Activated naive CD8-positive, alpha-beta T cell treated with anti-CD3 and anti-CD28 coated beads, Interleukin-2, amount 50 U/mL, for 24 hours (primary cell): ENCODE measurements around the gene CANT1.
"Not testable (repeated sequence)": the region's sequence is repeated elsewhere in the genome, so short reads cannot be mapped to it uniquely, and the experiment has no call there.

ENCODE experiments used
- ATAC-seq: fragments of 150-1000 bp; cut with Tn5 transposase; one replicate; pipeline ENCODE4 v1.10.0; 2021
- DNase-seq: peaks from one replicate; pipeline ENCODE4 v3.0.0; 2021
- H3K27ac Mint-ChIP-seq: one replicate; pipeline ENCODE4 v1.8.0; 2021; ENCODE audit warnings: mild to moderate bottlenecking, mixed read lengths
- H3K27me3 Mint-ChIP-seq: one replicate; pipeline ENCODE4 v1.8.0; 2021; ENCODE audit warnings: mixed read lengths
- H3K36me3 Mint-ChIP-seq: one replicate; pipeline ENCODE4 v1.8.0; 2021; ENCODE audit warnings: low read depth, mixed read lengths
- H3K4me1 Mint-ChIP-seq: one replicate; pipeline ENCODE4 v1.8.0; 2021; ENCODE audit warnings: mixed read lengths
- H3K4me3 Mint-ChIP-seq: one replicate; pipeline ENCODE4 v1.8.0; 2021; ENCODE audit warnings: mild to moderate bottlenecking, moderate library complexity, mixed read lengths
- H3K9me3 Mint-ChIP-seq: one replicate; pipeline ENCODE4 v1.8.0; 2021; ENCODE audit warnings: mixed read lengths

The CANT1 gene

GRCh38 chr17:78947235-78948149 lies 62.1 kb downstream of the CANT1 start:
- peaks cover 4% of the 10 kb centered on the region for H3K36me3 Mint-ChIP-seq
- H3K9me3 Mint-ChIP-seq, result peaks cover 10% of the 10 kb centered on the region
- no peak for ATAC-seq
- peaks cover 2% of the 10 kb centered on the region for H3K4me1 Mint-ChIP-seq
- H3K4me3 Mint-ChIP-seq, result no peak overlapping the region
- H3K27me3 Mint-ChIP-seq, result peaks cover 4% of the 10 kb centered on the region
- no peak overlapping the region for H3K27ac Mint-ChIP-seq
- no peak for DNase-seq

GRCh38 chr17:78946631-78947030 lies 62.9 kb downstream of the CANT1 start:
- H3K4me1 Mint-ChIP-seq, result peaks cover 2% of the 10 kb centered on the region
- no peak for DNase-seq
- peaks cover 4% of the 10 kb centered on the region for H3K36me3 Mint-ChIP-seq
- peaks cover 4% of the 10 kb centered on the region for H3K27me3 Mint-ChIP-seq
- H3K9me3 Mint-ChIP-seq, result peaks cover 10% of the 10 kb centered on the region
- no peak for ATAC-seq
- no peak overlapping the region for H3K27ac Mint-ChIP-seq
- H3K4me3 Mint-ChIP-seq, result no peak overlapping the region

- H3K4me1 Mint-ChIP-seq, result peaks cover 2% of the 10 kb centered on the region
- H3K36me3 Mint-ChIP-seq, result peaks cover 4% of the 10 kb centered on the region
- peaks cover 9% of the 10 kb centered on the region for H3K9me3 Mint-ChIP-seq
- H3K27me3 Mint-ChIP-seq, result peaks cover 4% of the 10 kb centered on the region
- no peak overlapping the region for H3K27ac Mint-ChIP-seq
- ATAC-seq (no peak), DNase-seq (no peak)
- no peak overlapping the region for H3K4me3 Mint-ChIP-seq
Measured at GRCh38 chr17:78946131-78946530, 63.4 kb downstream of the CANT1 start.

GRCh38 chr17:78945455-78945854 lies 64.1 kb downstream of the CANT1 start:
- not testable (repeated sequence) for H3K9me3 Mint-ChIP-seq, H3K4me1 Mint-ChIP-seq, H3K27ac Mint-ChIP-seq, H3K4me3 Mint-ChIP-seq, H3K27me3 Mint-ChIP-seq, DNase-seq, ATAC-seq, H3K36me3 Mint-ChIP-seq

GRCh38 chr17:78944956-78945355 lies 64.6 kb downstream of the CANT1 start:
- Mint-ChIP-seq H3K27me3 (peaks cover 4% of the 10 kb centered on the region), H3K27ac (no peak overlapping the region), H3K4me3 (no peak overlapping the region), H3K36me3 (no peaks in the 10 kb centered on the region), H3K9me3 (no peaks in the 10 kb centered on the region), H3K4me1 (peaks cover 2% of the 10 kb centered on the region)
- DNase-seq (no peak), ATAC-seq (no peak)

- peaks cover 4% of the 10 kb centered on the region for H3K27me3 Mint-ChIP-seq
- DNase-seq, result no peak
- no peak for ATAC-seq
- no peak overlapping the region for H3K4me3 Mint-ChIP-seq
- H3K9me3 Mint-ChIP-seq, result no peaks in the 10 kb centered on the region
- no peaks in the 10 kb centered on the region for H3K36me3 Mint-ChIP-seq
- no peak overlapping the region for H3K27ac Mint-ChIP-seq
- H3K4me1 Mint-ChIP-seq, result peaks cover 2% of the 10 kb centered on the region
Measured at GRCh38 chr17:78944026-78944425, 65.5 kb downstream of the CANT1 start.
